ENCODE data around the gene MACO1.

Gene MACO1

GRCh38 chr1:25492323-25492722, 61.6 kb downstream of the MACO1 start:
- TF ChIP-seq BACH2 (CRISPR knock-in tag; IDR thresholded peaks at IDR 0.05; ENCODE audit: borderline replicate concordance) (no peak), ZNF8 (CRISPR knock-in tag; IDR thresholded peaks at IDR 0.05) (no peak), ISL1 (CRISPR knock-in tag; IDR thresholded peaks at IDR 0.05) (no peak), CSDC2 (CRISPR knock-in tag; IDR thresholded peaks at IDR 0.05) (no peak)
- ATAC-seq: no peak

DNA sequence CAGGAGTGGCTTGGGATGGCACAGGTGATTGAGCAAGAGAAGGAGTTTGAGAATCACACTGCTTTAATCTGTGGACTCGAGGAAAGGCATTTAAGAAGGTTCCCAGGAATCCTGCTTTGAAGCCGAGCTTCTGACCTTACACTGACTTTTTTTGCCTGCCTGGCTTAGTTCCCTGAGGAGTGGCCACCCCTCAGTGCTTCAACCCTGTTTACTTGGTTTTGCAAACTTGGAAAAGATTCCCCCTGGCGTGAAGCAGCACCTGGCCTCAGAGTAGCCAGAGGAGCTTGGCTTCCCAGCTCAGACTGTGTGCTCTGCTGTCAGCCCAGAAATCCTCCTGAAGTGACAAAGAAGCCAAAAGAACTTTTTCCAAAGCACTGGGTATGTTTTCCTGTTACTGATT, 64.3 kb downstream of the MACO1 start:
- no peak for TF ChIP-seq PATZ1 (CRISPR knock-in tag; IDR thresholded peaks at IDR 0.05; ENCODE audit: borderline replicate concordance)
- no peak for TF ChIP-seq OSR1 (CRISPR knock-in tag; IDR thresholded peaks at IDR 0.05)
- TF ChIP-seq ARNTL (CRISPR knock-in tag; IDR thresholded peaks at IDR 0.05; ENCODE audit: borderline replicate concordance, low read depth): no peak
- TF ChIP-seq BACH2 (CRISPR knock-in tag; IDR thresholded peaks at IDR 0.05; ENCODE audit: borderline replicate concordance): no peak
- no peak for ATAC-seq

- no peak for TF ChIP-seq GLIS3 (CRISPR knock-in tag; IDR thresholded peaks at IDR 0.05)
- TF ChIP-seq ZNF70 (CRISPR knock-in tag; IDR thresholded peaks at IDR 0.05): no peak
- no peak for TF ChIP-seq ESRRG (CRISPR knock-in tag; IDR thresholded peaks at IDR 0.05)
- TF ChIP-seq PPARA (CRISPR knock-in tag; IDR thresholded peaks at IDR 0.05; ENCODE audit: borderline replicate concordance): no peak
- TF ChIP-seq ZNF565 (CRISPR knock-in tag; conservative IDR thresholded peaks at IDR 0.05; ENCODE audit: low read depth): no peak
- TF ChIP-seq PATZ1 (CRISPR knock-in tag; IDR thresholded peaks at IDR 0.05; ENCODE audit: borderline replicate concordance): no peak
- TF ChIP-seq ZC3H10 (CRISPR knock-in tag; IDR thresholded peaks at IDR 0.05): no peak
- TF ChIP-seq SNAI2 (CRISPR knock-in tag; IDR thresholded peaks at IDR 0.05): no peak
These were observed 70.0 kb downstream of the MACO1 start for GRCh38 chr1:25500694-25501093.

DNA sequence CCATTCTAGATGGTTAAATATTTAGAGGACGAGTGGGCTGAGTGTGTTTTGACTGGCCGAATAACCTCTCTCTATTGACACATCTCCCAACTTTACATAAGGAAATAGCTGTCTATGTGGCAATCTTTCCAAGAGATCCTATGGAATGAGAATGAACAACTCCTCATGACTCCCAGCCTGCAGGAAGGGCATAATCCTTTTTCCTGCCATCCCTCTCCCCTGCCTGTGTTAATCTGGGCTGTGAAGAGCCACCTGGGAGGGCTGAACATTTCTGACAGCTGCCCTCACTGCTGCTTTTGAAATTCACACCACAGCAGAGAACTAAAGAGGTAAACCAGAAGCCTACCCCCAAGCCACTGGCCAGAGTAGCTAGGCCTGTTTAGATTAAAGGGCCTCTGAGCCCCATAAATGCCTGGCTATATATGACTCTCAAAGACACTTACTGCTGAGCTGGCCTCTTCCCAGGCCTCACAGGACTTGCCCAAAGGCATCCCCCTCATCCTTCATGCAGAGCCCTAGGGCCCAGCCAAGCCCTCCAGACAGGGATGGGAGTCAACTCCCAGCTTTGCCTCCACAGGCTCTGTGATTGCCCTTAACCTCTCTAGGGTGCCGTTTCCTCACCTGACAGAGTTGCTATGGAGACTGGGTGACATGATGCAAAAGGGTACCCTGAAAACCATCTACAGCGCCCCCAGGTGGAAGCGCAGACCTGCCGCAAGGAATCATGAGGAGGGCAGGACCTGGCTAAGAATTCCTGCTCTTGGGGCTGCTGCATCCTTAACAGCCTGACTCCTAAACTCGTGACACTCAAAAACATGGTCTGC, 70.8 kb downstream of the MACO1 start:
- ATAC-seq: no peak
- no peak for TF ChIP-seq TOX (CRISPR knock-in tag; IDR thresholded peaks at IDR 0.05; ENCODE audit: borderline replicate concordance)
- TF ChIP-seq RARB (CRISPR knock-in tag; IDR thresholded peaks at IDR 0.05): no peak
- TF ChIP-seq ZFP3 (CRISPR knock-in tag; IDR thresholded peaks at IDR 0.05): no peak
- no peak for TF ChIP-seq PATZ1 (CRISPR knock-in tag; IDR thresholded peaks at IDR 0.05; ENCODE audit: borderline replicate concordance)
- TF ChIP-seq CREB5 (CRISPR knock-in tag; IDR thresholded peaks at IDR 0.05; ENCODE audit: low read depth): no peak
- TF ChIP-seq, protein P1, sequence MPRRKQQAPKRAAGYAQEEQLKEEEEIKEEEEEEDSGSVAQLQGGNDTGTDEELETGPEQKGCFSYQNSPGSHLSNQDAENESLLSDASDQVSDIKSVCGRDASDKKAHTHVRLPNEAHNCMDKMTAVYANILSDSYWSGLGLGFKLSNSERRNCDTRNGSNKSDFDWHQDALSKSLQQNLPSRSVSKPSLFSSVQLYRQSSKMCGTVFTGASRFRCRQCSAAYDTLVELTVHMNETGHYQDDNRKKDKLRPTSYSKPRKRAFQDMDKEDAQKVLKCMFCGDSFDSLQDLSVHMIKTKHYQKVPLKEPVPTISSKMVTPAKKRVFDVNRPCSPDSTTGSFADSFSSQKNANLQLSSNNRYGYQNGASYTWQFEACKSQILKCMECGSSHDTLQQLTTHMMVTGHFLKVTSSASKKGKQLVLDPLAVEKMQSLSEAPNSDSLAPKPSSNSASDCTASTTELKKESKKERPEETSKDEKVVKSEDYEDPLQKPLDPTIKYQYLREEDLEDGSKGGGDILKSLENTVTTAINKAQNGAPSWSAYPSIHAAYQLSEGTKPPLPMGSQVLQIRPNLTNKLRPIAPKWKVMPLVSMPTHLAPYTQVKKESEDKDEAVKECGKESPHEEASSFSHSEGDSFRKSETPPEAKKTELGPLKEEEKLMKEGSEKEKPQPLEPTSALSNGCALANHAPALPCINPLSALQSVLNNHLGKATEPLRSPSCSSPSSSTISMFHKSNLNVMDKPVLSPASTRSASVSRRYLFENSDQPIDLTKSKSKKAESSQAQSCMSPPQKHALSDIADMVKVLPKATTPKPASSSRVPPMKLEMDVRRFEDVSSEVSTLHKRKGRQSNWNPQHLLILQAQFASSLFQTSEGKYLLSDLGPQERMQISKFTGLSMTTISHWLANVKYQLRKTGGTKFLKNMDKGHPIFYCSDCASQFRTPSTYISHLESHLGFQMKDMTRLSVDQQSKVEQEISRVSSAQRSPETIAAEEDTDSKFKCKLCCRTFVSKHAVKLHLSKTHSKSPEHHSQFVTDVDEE (CRISPR knock-in tag; IDR thresholded peaks at IDR 0.05): no peak
- TF ChIP-seq TCF4 (CRISPR knock-in tag; IDR thresholded peaks at IDR 0.05; ENCODE audit: borderline replicate concordance): no peak
- no peak for TF ChIP-seq ESRRG (CRISPR knock-in tag; IDR thresholded peaks at IDR 0.05)
- no peak for TF ChIP-seq PPARA (CRISPR knock-in tag; IDR thresholded peaks at IDR 0.05; ENCODE audit: borderline replicate concordance)
- TF ChIP-seq BACH2 (CRISPR knock-in tag; IDR thresholded peaks at IDR 0.05; ENCODE audit: borderline replicate concordance): no peak
- TF ChIP-seq OSR1 (CRISPR knock-in tag; IDR thresholded peaks at IDR 0.05): no peak
- TF ChIP-seq, protein P2, sequence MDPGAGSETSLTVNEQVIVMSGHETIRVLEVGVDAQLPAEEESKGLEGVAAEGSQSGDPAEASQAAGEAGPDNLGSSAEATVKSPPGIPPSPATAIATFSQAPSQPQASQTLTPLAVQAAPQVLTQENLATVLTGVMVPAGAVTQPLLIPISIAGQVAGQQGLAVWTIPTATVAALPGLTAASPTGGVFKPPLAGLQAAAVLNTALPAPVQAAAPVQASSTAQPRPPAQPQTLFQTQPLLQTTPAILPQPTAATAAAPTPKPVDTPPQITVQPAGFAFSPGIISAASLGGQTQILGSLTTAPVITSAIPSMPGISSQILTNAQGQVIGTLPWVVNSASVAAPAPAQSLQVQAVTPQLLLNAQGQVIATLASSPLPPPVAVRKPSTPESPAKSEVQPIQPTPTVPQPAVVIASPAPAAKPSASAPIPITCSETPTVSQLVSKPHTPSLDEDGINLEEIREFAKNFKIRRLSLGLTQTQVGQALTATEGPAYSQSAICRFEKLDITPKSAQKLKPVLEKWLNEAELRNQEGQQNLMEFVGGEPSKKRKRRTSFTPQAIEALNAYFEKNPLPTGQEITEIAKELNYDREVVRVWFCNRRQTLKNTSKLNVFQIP (CRISPR knock-in tag; IDR thresholded peaks at IDR 0.05; ENCODE audit: borderline replicate concordance, low read depth): no peak
- TF ChIP-seq ARNTL (CRISPR knock-in tag; IDR thresholded peaks at IDR 0.05; ENCODE audit: borderline replicate concordance, low read depth): no peak

More at GRCh38 chr1:25500694-25501093, 70.0 kb downstream of the MACO1 start:
- no peak for ATAC-seq

All from SK-N-SH treated with all-trans-retinoic acid at 6 μM for 48 hours (cell line).